Skeletal muscle cell (primary cell): Measurements from ENCODE around the gene TRIM17.
"Not testable (repeated sequence)": the region's sequence is repeated elsewhere in the genome, so short reads cannot be mapped to it uniquely, and the experiment has no call there.

ENCODE experiments used
- DNase-seq: peaks from one replicate; pipeline ENCODE4 v3.0.0-alpha.2; 2010; ENCODE audit warnings: low read depth
- H3K4me3 ChIP-seq: 2 replicates; pipeline ENCODE4 v1.5.1; 2011; ENCODE audit warnings: low read depth, mild to moderate bottlenecking, control low read depth, low read length, moderate library complexity

TRIM17 gene

DNA sequence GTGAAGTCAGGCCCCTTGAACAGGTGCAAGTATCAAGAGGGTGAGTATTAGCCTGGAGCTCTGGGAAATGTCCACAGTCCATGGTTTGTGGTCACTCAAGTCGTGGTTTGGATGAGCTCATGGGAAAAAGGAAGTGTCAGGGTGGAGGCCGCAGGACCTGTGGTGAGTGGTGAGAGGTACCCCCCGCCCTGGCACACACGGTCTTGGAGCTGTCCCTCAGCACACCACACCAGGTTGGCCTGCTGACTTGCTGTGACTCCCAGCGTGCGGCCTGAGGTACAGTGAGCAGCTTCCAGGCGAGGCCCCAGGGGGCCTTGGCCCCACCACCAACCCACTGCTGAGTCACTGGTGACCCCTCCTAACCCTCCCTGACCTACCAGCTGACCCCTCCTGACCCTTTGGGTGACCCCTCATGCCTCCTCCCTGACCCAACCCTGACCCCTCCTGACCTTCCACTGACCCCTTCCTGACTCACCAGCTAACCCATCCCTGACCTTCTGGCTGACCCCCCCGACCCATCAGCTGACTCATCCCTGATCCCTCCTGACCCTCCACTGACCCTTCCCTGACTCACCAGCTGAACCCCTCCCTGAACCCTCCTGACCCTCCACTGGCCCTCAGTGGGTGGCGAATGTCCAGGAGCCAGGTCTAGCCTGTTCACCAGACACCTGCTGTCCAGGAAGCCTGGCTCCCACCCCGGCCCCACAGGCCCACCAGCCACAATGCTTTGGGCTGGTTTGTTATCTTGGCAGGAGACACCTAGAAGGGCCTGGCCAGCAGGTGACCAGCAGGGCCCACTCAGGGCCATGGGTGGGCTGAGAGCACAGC lies 35.7 kb upstream of the TRIM17 start:
- no peak for DNase-seq
- no peak overlapping the region for H3K4me3 ChIP-seq

DNA sequence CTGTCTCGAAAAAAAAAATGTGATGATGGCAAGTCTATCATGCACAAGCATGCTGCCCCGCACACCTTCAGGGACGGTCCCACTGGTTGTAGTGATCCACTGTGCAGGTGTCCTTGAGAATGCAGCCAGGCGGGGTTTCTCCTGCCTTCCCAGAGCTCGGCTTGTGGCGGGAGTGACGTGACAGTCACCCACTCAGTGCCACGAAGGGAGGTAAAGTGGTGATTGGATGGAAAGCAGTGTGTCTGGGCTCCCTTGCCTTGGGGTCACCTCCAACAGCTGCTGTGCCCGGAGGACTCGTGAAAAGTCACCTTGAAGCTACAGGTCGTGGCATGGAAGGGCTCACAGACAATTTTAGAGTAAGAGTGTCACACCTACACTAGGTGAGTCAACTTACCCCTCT lies 33.5 kb upstream of the TRIM17 start:
- DNase-seq, result no peak

DNA sequence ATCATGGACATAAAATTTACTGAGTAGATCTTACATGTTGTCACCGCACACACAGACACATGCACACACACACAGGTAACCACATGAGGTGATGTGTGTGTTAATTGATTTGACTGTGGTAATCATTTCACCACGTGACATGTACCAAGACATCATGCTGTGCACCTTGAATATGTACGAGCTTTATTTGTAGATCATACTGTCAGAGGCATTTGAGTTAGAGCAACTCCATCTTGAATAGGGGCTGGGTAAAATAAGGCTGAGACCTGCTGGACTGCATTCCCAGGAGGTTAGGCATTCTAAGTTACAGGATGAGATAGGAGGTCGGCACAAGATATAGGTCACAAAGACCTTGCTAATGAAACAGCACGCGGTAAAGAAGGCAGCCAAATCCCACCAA lies 31.7 kb upstream of the TRIM17 start:
- no peak for DNase-seq
- no peak overlapping the region for H3K4me3 ChIP-seq

More for the DNA sequence above, 33.5 kb upstream of the TRIM17 start:
- H3K4me3 ChIP-seq, result no peak overlapping the region

DNA sequence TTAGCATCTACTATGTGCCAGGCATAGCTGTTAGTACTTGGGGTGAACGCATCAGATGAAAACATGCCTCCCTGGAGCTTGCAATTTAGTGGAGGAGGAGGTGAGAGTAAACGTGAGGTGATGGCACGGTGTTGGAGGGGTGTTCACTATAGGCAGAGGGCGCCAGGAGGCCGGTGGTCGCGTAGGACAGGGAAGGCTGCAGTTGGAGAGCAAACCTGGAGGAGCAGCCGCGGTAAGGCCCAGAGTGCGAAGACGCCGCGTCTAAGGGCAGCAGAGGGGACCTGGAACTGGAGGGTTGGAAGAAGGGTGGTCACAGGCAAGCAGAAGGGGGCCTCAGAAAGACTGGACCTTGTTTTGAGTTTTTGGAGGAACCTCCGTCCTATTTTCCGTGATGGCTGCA lies 30.2 kb upstream of the TRIM17 start:
- DNase-seq, result no peak
- H3K4me3 ChIP-seq, result no peak overlapping the region

DNA sequence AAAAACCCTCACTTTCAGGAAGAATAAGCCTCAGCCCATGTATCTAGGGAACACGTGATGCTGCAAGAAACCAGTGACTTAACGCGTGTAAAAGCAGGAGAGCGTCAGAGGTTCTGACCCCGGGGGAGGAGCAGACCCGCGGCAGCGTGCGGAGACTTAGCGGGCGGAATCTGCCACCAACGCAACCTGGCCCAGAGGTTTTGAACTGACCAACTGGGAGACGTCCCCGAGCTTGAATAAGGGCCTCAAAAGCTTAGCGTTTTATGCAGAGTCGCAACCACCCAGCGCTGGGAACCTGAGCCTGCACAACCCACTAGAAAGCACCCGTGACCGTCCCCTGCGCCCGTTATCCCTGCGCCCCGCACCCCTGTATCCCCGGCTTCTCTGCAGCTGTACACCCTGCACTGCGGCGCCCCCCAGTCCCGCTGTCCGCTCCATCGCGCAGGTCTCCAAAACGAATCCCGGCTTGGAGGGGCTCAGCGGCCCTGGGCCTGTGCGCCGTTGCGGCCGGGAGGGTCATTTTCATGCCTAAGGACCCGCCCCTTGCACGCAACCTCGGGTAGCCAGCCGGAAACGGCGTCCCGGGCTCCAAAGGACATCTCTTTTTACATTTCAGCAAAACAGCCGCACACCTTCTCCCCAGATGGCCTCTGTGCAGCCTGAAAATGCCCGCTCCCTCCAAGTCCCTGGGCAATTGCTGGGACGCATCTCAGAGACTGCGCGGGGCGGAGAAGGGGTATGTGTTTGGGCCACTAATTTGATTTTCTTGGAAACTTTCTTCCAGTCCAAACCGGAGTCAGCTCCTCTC lies 29.4 kb upstream of the TRIM17 start:
- peak overlapping the region; percentile 47 for H3K4me3 ChIP-seq
- DNase-seq, result no peak

DNA sequence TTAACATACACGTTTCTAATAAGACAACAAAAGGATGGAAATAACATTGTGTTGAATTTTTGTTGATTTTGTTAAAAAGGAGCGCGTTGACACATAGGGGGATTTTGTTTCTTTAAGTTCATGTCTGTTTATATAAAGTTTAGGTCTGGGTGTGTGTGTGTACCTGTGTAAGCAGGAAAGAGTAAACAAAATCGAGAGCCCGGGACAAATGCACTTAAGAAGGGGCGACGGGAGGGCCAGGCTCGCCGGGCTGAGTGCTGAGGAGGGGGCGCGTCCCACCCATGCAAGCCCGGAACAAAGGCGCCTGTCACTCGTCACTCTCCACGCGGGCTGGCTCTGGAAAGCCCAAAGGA lies 28.8 kb upstream of the TRIM17 start:
- no peak for DNase-seq
- peak overlapping the region; percentile 47 for H3K4me3 ChIP-seq

DNA sequence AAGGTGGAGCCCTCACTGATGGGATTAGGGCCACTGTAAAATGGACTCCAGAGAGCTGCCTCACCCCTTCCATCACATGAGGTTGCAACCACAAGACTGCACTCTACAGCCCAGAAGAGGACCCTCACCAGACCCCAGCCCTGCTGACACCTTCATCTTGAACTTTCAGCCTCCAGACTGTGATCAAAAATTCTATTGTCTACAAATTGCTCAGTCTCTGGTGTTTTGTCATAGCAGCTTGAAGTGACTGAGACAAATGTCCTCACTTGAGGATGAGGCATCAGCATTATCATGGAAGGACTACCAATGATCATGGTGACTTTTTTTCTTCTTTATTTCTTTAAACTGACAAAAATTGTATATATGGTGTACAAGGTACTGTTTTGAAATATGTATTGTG lies 26.7 kb upstream of the TRIM17 start:
- H3K4me3 ChIP-seq, result no peak overlapping the region
- no peak for DNase-seq

DNA sequence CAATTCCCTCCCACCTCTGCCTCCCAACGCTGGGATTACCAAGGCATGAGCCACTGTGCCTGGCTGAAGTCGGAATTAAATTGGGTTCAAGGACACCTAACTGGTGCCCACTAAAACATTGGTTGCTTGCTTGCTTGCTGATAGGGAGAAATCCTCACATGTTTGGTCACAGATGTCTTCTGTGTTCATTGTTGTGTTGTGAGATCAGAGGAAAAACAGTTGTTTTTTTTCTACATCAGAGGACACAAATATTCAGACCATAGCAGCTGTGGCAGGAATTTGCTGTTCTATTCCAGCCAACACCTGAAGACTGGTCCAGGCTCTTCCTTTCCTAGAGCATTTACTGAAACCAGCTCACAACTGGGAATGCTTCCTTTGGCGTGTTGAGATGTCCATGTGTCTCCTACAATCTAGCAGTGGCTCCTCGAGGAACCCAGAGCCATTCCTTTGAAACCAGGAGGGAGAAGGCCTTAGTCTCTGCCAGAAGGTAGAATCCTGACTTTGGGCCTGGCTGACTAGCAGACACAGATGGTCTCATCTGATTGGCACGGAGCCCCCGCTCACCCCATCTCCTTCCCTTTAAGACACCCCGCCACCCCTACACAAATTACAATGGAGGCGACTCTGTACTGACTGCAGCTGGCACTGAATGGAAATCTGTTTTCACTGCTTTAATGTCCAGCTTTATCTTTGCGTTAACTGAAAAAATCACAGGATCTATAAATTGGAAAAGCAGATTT lies 24.3 kb upstream of the TRIM17 start:
- no peak overlapping the region for H3K4me3 ChIP-seq
- DNase-seq, result no peak

DNA sequence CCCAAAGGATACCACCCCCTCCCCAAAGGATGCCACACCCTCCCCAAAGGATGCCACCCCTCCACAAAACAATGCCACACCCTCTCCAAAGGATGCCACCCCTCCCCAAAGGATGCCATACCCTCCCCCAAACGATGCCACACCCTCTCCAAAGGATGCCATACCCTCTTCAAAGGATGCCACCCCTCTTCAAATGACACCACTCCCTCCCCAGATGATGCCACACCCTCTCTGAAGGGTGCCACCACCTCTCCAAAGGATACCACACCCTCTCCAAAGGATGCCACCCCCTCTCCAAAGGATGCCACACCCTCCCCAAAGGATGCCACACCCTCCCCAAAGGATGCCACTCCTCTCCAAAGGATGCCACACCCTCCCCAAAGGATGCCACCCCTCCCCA lies 21.6 kb upstream of the TRIM17 start:
- no peak for DNase-seq
- no peak overlapping the region for H3K4me3 ChIP-seq

DNA sequence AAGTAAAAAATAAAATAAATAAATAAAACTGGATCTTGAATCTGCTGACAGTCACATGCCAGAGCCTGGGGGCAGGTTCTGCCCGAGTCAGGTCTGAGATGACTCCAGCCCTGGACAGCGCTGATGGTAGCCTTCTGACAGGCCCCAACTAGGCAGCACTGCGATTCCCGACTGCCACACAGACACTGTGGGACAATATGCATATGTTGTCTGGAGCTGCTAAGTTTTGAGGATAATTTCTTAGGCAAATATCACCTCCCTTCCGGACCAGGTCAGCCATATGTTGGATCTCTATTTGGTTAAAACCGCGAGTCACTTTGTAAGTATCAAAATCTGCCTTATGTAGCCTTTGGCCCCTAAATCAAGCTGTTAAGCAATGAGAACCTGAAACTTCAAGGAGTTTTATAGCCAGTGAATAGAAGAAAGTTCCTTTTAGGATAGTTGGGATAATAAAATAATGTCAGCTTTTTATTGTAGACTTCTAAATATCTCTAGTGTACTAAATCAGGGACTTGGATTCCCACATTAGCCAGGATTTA lies 20.8 kb upstream of the TRIM17 start:
- DNase-seq, result no peak
- H3K4me3 ChIP-seq, result no peak overlapping the region

DNA sequence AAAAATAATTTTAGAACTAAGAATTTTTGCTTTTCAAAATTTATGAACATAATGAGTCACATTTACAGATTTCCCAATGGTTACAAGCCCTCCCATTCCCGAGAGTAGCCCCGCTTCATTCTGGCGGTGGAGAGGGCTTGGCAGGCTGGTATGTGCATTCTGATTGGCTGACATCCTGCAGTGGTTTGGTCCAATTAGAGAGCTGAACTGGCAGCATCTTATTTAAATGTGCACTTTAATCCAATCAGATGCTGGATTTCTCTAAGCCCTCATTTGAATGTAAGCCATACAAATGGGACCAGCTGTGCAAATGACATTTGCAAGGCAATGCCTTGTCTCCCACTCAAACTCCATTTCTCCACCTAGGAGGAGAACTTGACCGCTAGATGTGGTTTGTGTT lies 18.0 kb upstream of the TRIM17 start:
- H3K4me3 ChIP-seq, result no peak overlapping the region
- no peak for DNase-seq

DNA sequence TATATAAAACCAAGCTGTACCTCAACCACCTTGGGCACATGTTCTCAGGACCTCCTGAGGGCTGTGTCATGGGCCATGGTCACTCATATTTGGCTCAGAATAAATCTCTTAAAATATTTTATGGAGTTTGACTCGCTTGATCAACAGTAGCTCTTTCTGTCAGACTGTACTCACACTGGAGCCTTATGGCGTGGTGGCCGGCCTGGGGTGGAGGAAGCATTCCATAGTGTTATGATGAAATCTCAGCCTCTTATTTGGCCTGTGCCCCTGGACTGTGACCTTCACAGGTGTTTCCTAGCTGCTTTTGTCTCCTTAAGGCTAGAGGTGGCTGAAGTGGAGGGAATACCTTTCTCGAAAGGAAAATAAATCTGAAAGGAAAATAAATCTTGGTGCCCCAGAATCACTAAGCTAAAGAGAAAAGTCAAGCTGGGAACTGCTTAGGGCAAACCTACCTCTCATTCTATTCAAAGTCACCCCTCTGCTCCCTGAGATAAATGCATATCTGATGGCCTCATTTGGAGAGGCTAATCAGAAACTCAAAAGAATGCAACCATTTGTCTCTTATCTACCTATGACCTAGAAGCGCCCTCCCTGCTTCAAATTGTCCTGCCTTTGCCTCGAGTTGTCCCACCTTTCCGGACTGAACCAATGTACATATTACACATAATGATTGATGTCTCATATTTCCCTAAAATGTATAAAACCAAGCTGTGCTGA lies 16.8 kb upstream of the TRIM17 start:
- DNase-seq, H3K4me3 ChIP-seq: not testable (repeated sequence)

DNA sequence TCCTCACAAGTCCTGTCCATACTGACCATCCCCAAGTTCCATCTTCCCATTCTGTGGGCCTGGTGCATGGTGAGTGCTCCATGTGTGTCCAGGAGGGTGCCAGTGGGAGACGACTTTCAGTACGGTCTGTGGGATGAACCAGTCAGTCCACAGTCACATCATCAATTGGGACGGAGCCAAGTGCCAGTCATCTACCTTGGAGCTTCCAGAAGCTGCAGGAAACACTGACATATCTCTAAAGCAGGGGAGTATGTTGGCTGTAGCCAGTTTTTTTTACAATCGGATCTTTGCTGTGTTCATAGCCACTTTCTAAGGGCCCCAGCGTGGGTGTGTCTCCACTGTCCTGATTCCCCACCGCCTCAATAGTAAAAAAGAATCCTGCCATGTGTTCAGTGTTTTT lies 13.6 kb upstream of the TRIM17 start:
- DNase-seq, result no peak

DNA sequence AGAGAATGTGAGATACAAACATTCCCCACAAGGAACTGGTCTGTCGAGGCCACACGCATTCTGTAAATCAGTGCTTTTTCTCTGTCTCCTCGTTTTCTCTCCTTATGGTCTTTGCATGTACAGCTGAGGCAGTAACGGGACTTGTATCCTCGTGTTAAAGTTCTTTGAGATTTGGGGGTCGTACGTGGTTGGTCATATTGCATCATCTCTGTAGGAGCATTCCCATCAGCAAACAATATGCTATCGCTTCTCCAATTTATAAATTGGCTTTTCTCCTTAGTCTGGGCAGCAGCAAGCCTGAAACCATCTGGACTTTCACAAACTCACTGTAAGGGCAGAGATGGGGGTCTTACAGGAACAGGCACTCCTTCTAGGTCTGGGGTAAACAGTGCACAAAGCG lies 13.0 kb upstream of the TRIM17 start:
- DNase-seq, result no peak
- H3K4me3 ChIP-seq, result no peak overlapping the region

More for the DNA sequence above, 13.6 kb upstream of the TRIM17 start:
- no peak overlapping the region for H3K4me3 ChIP-seq

DNA sequence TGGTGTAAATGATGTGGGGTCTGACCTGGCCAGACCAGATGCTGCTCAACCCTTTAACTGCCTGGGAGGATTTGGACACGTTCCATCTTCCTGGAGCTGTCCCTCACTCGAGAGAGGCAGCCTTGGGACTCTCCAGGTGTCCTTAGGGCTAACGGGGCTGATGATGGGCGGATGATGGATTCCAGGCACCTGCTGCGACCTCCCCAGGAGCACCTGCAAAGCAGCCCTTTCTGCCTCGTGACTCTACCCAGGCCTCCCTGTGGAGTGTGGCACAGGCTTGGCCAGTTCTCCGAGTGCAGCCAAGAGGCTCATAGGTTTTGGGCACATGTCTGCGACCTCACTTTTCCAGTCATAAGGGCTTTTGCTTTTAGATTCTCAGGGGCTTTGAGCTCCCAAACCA lies 12.3 kb upstream of the TRIM17 start:
- DNase-seq, result no peak

DNA sequence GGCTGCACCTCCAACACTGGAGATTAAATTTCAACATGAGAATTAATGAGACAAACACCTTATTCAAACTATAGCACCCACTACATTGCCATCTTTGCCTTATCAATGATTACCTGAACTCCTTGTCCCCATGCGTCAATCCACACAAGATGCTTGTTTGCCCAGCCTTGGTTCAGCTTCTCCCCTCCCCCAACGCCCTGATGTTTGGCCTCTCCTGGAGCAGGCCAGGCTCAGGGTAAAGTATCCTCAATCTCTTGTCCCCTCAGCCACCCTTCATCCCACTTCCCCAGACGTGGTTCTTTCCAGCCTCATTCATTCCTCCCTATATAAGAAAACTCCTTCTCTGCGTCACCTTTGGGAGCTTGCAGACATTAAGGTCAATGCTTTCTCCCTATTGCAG lies 11.8 kb upstream of the TRIM17 start:
- no peak for DNase-seq
- H3K4me3 ChIP-seq, result no peak overlapping the region

More for the DNA sequence above, 12.3 kb upstream of the TRIM17 start:
- H3K4me3 ChIP-seq, result no peak overlapping the region

DNA sequence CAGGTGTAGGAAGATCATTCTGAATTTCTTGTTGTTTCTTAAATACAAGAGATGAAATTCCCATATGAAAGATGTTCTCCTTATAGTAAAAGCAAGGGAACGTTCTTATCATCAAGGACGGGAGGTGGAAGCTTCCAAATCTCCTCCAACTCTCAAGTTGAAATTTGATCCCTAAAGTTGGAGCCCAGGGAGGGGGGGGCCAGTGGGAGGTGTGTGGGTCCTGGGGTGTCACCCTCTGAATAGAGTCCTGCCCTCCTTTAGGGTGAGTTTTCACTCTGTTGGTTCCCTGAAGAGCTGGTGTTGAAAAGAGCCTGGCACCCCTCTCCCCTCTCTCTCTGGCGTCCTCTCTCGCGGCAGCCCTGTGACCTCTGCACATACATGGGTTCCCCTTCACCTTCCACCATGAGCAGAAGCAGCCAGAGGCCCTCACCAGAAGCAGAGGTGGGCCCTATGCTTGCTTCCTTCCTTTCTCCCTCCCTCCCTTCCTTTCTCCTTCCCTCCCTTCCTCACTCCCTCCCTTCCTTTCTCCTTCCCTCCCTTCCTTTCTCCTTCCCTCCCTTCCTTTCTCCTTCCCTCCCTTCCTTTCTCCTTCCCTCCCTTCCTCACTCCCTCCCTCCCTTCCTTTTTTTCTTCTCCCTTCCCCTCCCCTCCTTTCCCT lies 10.0 kb upstream of the TRIM17 start:
- H3K4me3 ChIP-seq, result no peak overlapping the region
- DNase-seq, result no peak

DNA sequence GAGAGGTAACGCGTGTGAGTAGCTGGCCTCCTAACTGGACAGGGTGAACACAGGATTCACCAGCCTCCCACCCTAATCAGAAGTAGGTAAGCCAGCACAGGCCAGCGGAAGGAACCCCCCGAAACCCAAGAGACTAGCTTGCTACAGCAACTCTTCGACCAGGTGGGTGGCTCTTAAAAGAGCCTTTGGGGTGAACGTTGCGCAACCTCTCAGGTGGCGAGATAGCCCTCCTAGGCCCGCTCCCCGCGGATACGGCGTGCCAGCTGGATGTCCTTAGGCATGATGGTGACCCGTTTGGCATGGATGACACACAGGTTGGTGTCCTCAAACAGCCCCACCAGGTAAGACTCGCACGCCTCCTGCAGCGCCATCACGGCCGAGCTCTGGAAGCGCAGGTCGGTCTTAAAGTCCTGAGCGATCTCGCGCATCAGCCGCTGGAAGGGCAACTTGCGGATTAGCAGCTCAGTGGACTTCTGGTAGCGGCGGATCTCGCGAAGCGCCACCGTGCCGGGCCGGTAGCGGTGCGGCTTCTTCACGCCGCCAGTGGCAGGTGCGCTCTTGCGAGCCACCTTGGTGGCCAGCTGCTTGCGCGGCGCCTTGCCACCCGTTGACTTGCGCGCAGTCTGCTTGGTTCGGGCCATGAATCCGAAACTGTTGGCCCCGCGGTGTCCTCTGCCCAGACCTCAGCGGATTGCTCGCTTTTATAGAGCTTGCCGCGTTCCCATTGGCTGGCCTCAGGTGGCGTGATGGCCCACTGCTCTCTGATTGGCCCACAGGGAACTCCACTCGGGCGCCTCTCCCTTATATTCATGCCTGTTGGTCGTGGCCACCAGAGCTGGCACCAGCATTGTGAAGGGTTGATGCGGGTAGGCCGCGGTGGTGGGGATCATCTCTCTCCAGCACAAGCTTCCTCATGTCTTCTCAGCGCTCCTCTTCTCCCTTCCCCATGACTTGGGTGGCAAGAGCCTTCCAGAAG lies 8.3 kb upstream of the TRIM17 start:
- no peak overlapping the region for H3K4me3 ChIP-seq
- no peak for DNase-seq
